Measurements from ENCODE around the gene KLHL26.

Gene KLHL26

GRCh38 chr19:18649371-18650020, 12.7 kb downstream of the KLHL26 start:
- Mint-ChIP-seq H3K27ac (ENCODE audit: low read depth) (peak overlapping the region; percentile 81), H3K4me3 (no peak overlapping the region), H3K27me3 (no peaks in the 10 kb centered on the region), H3K36me3 (ENCODE audit: insufficient read depth) (peaks cover 4% of the 10 kb centered on the region), H3K9me3 (no peaks in the 10 kb centered on the region), H3K4me1 (peaks cover 19% of the 10 kb centered on the region)
- no peak for DNase-seq (ENCODE audit: low spot score in 2 of 2)
- no peak for ATAC-seq (replicated peaks; ENCODE audit: extremely low read depth, poor library complexity, severe bottlenecking)

GRCh38 chr19:18650021-18650390, 13.2 kb downstream of the KLHL26 start:
- no peak for DNase-seq (ENCODE audit: low spot score in 2 of 2)
- H3K4me3 Mint-ChIP-seq: no peak overlapping the region
- H3K36me3 Mint-ChIP-seq (ENCODE audit: insufficient read depth): peaks cover 4% of the 10 kb centered on the region
- ATAC-seq (replicated peaks; ENCODE audit: extremely low read depth, poor library complexity, severe bottlenecking): no peak
- no peaks in the 10 kb centered on the region for H3K9me3 Mint-ChIP-seq
- peaks cover 19% of the 10 kb centered on the region for H3K4me1 Mint-ChIP-seq
- peak overlapping the region; percentile 81 for H3K27ac Mint-ChIP-seq (ENCODE audit: low read depth)
- no peaks in the 10 kb centered on the region for H3K27me3 Mint-ChIP-seq

- H3K36me3 Mint-ChIP-seq (ENCODE audit: insufficient read depth): peaks cover 3% of the 10 kb centered on the region
- H3K27me3 Mint-ChIP-seq: no peaks in the 10 kb centered on the region
- no peak for ATAC-seq (replicated peaks; ENCODE audit: extremely low read depth, poor library complexity, severe bottlenecking)
- H3K9me3 Mint-ChIP-seq: no peaks in the 10 kb centered on the region
- H3K27ac Mint-ChIP-seq (ENCODE audit: low read depth): no peak overlapping the region
- peaks cover 19% of the 10 kb centered on the region for H3K4me1 Mint-ChIP-seq
- no peak for DNase-seq (ENCODE audit: low spot score in 2 of 2)
- no peak overlapping the region for H3K4me3 Mint-ChIP-seq
Observed at GRCh38 chr19:18650468-18651041, 13.7 kb downstream of the KLHL26 start.

GRCh38 chr19:18651300-18651699, 14.5 kb downstream of the KLHL26 start:
- ATAC-seq (replicated peaks; ENCODE audit: extremely low read depth, poor library complexity, severe bottlenecking): no peak
- Mint-ChIP-seq H3K36me3 (ENCODE audit: insufficient read depth) (peaks cover 4% of the 10 kb centered on the region), H3K27ac (ENCODE audit: low read depth) (peak overlapping the region; percentile 61), H3K9me3 (no peaks in the 10 kb centered on the region), H3K4me3 (no peak overlapping the region), H3K4me1 (peaks cover 19% of the 10 kb centered on the region), H3K27me3 (no peaks in the 10 kb centered on the region)
- no peak for DNase-seq (ENCODE audit: low spot score in 2 of 2)

GRCh38 chr19:18651733-18652132, 14.9 kb downstream of the KLHL26 start:
- Mint-ChIP-seq H3K27ac (ENCODE audit: low read depth) (peak overlapping the region; percentile 61), H3K4me3 (no peak overlapping the region), H3K4me1 (peaks cover 16% of the 10 kb centered on the region), H3K27me3 (no peaks in the 10 kb centered on the region), H3K36me3 (ENCODE audit: insufficient read depth) (peaks cover 4% of the 10 kb centered on the region), H3K9me3 (no peaks in the 10 kb centered on the region)
- ATAC-seq (replicated peaks; ENCODE audit: extremely low read depth, poor library complexity, severe bottlenecking) (no peak), DNase-seq (ENCODE audit: low spot score in 2 of 2) (no peak)

- DNase-seq (ENCODE audit: low spot score in 2 of 2): no peak
- Mint-ChIP-seq H3K4me1 (peaks cover 30% of the 10 kb centered on the region), H3K27me3 (no peaks in the 10 kb centered on the region), H3K9me3 (no peaks in the 10 kb centered on the region), H3K27ac (ENCODE audit: low read depth) (no peak overlapping the region), H3K36me3 (ENCODE audit: insufficient read depth) (peaks cover 6% of the 10 kb centered on the region), H3K4me3 (no peak overlapping the region)
- no peak for ATAC-seq (replicated peaks; ENCODE audit: extremely low read depth, poor library complexity, severe bottlenecking)
Observed at GRCh38 chr19:18653853-18654252, 17.0 kb downstream of the KLHL26 start.

GRCh38 chr19:18654469-18654868, 17.6 kb downstream of the KLHL26 start:
- ATAC-seq (replicated peaks; ENCODE audit: extremely low read depth, poor library complexity, severe bottlenecking) (no peak), DNase-seq (ENCODE audit: low spot score in 2 of 2) (no peak)
- no peaks in the 10 kb centered on the region for H3K27me3 Mint-ChIP-seq
- H3K9me3 Mint-ChIP-seq: no peaks in the 10 kb centered on the region
- H3K4me3 Mint-ChIP-seq: no peak overlapping the region
- H3K27ac Mint-ChIP-seq (ENCODE audit: low read depth): no peak overlapping the region
- H3K36me3 Mint-ChIP-seq (ENCODE audit: insufficient read depth): peaks cover 6% of the 10 kb centered on the region
- H3K4me1 Mint-ChIP-seq: peaks cover 32% of the 10 kb centered on the region

GRCh38 chr19:18655173-18655844, 18.5 kb downstream of the KLHL26 start:
- no peak overlapping the region for H3K27ac Mint-ChIP-seq (ENCODE audit: low read depth)
- H3K27me3 Mint-ChIP-seq: no peaks in the 10 kb centered on the region
- H3K4me1 Mint-ChIP-seq: peaks cover 32% of the 10 kb centered on the region
- DNase-seq (ENCODE audit: low spot score in 2 of 2) (no peak), ATAC-seq (replicated peaks; ENCODE audit: extremely low read depth, poor library complexity, severe bottlenecking) (no peak)
- no peak overlapping the region for H3K4me3 Mint-ChIP-seq
- peaks cover 5% of the 10 kb centered on the region for H3K36me3 Mint-ChIP-seq (ENCODE audit: insufficient read depth)
- no peaks in the 10 kb centered on the region for H3K9me3 Mint-ChIP-seq

GRCh38 chr19:18656337-18657086, 19.7 kb downstream of the KLHL26 start:
- no peak for ATAC-seq (replicated peaks; ENCODE audit: extremely low read depth, poor library complexity, severe bottlenecking)

GRCh38 chr19:18657590-18658365, 20.9 kb downstream of the KLHL26 start:
- H3K27ac Mint-ChIP-seq (ENCODE audit: low read depth): peak overlapping the region; percentile 75
- DNase-seq (ENCODE audit: low spot score in 2 of 2) (no peak), ATAC-seq (replicated peaks; ENCODE audit: extremely low read depth, poor library complexity, severe bottlenecking) (no peak)
- no peaks in the 10 kb centered on the region for H3K9me3 Mint-ChIP-seq
- H3K27me3 Mint-ChIP-seq: no peaks in the 10 kb centered on the region
- no peak overlapping the region for H3K4me3 Mint-ChIP-seq
- H3K4me1 Mint-ChIP-seq: peaks cover 32% of the 10 kb centered on the region
- H3K36me3 Mint-ChIP-seq (ENCODE audit: insufficient read depth): peaks cover 5% of the 10 kb centered on the region

More at GRCh38 chr19:18656337-18657086, 19.7 kb downstream of the KLHL26 start:
- Mint-ChIP-seq H3K4me3 (no peak overlapping the region), H3K36me3 (ENCODE audit: insufficient read depth) (peaks cover 5% of the 10 kb centered on the region), H3K27me3 (no peaks in the 10 kb centered on the region), H3K27ac (ENCODE audit: low read depth) (peak overlapping the region; percentile 50), H3K4me1 (peaks cover 37% of the 10 kb centered on the region), H3K9me3 (no peaks in the 10 kb centered on the region)
- no peak for DNase-seq (ENCODE audit: low spot score in 2 of 2)

- Mint-ChIP-seq H3K9me3 (no peaks in the 10 kb centered on the region), H3K4me1 (peaks cover 32% of the 10 kb centered on the region), H3K27ac (ENCODE audit: low read depth) (peak overlapping the region; percentile 75), H3K4me3 (no peak overlapping the region), H3K36me3 (ENCODE audit: insufficient read depth) (peaks cover 5% of the 10 kb centered on the region), H3K27me3 (no peaks in the 10 kb centered on the region)
- DNase-seq (ENCODE audit: low spot score in 2 of 2) (no peak), ATAC-seq (replicated peaks; ENCODE audit: extremely low read depth, poor library complexity, severe bottlenecking) (no peak)
Observed at GRCh38 chr19:18658366-18658855, 21.6 kb downstream of the KLHL26 start.

Measured in central memory CD8-positive, alpha-beta T cell (primary cell).